ENCODE results near the gene PACRG.

The PACRG gene

GRCh38 chr6:163228041-163228440 lies 500.3 kb downstream of the PACRG start:
- no peak for TF ChIP-seq TAF1 (IDR thresholded peaks at IDR 0.05; ENCODE audit: borderline replicate concordance, insufficient read depth, low read length)
- TF ChIP-seq, protein P1, sequence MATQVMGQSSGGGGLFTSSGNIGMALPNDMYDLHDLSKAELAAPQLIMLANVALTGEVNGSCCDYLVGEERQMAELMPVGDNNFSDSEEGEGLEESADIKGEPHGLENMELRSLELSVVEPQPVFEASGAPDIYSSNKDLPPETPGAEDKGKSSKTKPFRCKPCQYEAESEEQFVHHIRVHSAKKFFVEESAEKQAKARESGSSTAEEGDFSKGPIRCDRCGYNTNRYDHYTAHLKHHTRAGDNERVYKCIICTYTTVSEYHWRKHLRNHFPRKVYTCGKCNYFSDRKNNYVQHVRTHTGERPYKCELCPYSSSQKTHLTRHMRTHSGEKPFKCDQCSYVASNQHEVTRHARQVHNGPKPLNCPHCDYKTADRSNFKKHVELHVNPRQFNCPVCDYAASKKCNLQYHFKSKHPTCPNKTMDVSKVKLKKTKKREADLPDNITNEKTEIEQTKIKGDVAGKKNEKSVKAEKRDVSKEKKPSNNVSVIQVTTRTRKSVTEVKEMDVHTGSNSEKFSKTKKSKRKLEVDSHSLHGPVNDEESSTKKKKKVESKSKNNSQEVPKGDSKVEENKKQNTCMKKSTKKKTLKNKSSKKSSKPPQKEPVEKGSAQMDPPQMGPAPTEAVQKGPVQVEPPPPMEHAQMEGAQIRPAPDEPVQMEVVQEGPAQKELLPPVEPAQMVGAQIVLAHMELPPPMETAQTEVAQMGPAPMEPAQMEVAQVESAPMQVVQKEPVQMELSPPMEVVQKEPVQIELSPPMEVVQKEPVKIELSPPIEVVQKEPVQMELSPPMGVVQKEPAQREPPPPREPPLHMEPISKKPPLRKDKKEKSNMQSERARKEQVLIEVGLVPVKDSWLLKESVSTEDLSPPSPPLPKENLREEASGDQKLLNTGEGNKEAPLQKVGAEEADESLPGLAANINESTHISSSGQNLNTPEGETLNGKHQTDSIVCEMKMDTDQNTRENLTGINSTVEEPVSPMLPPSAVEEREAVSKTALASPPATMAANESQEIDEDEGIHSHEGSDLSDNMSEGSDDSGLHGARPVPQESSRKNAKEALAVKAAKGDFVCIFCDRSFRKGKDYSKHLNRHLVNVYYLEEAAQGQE (IDR thresholded peaks at IDR 0.05; ENCODE audit: insufficient read depth in 1 of 2, low read depth in 2 of 2, low read length in 2 of 2): no peak
- no peak for TF ChIP-seq FOXP2 (optimal IDR thresholded peaks at IDR 0.05; ENCODE audit: borderline replicate concordance, extremely low read depth, extremely low read length, insufficient read depth)
- no peak for TF ChIP-seq SIN3A (IDR thresholded peaks at IDR 0.05; ENCODE audit: borderline replicate concordance, insufficient read depth, low read length)
- TF ChIP-seq POLR2AphosphoS5 (IDR thresholded peaks at IDR 0.05; ENCODE audit: low read depth, low read length): no peak

DNA sequence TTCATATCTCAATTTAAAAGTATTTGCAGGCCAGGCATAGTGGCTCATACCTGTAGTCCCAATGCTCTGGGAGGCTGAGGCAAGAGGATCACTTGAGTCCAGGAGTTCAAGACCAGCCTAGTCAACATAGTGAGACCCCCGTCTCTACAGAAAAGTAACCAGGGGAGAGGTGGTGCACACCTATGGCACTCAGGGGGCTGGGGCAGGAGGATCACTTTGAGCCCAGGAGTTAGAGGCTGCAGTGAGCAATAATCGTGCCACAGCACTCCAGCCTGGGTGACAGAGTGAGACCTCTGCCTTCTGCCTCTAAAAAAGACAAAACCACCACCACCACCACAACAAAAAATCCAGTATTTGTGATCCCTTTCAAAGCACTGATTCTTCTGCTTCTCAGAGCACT lies 501.3 kb downstream of the PACRG start:
- TF ChIP-seq, protein P1 (IDR thresholded peaks at IDR 0.05; ENCODE audit: insufficient read depth in 1 of 2, low read depth in 2 of 2, low read length in 2 of 2): no peak

DNA sequence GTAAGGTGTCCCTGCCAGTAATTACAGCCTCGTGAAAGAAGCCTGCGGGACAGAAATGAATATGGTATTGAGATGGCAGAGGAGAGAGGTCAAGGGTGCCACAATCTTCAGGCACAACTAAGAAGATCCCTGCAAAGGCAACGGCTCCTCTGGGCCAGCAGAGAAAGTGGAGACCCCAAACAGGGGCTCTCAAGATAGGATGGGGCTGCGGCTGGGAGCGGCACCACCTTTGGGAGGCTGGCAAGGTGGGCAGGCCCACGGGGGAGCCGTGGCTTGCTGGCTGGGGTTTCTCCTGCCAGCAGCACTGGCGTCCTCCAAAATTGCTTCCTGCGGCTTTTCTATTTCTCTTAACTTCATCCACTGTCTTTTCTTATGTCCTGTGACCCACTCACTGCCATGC lies 503.1 kb downstream of the PACRG start:
- TF ChIP-seq FOXP2 (optimal IDR thresholded peaks at IDR 0.05; ENCODE audit: borderline replicate concordance, extremely low read depth, extremely low read length, insufficient read depth): no peak
- TF ChIP-seq POLR2AphosphoS5 (IDR thresholded peaks at IDR 0.05; ENCODE audit: low read depth, low read length): no peak
- TF ChIP-seq TAF1 (IDR thresholded peaks at IDR 0.05; ENCODE audit: borderline replicate concordance, insufficient read depth, low read length): no peak
- TF ChIP-seq SIN3A (IDR thresholded peaks at IDR 0.05; ENCODE audit: borderline replicate concordance, insufficient read depth, low read length): no peak
- TF ChIP-seq, protein P1 (IDR thresholded peaks at IDR 0.05; ENCODE audit: insufficient read depth in 1 of 2, low read depth in 2 of 2, low read length in 2 of 2): no peak

- TF ChIP-seq FOXP2 (optimal IDR thresholded peaks at IDR 0.05; ENCODE audit: borderline replicate concordance, extremely low read depth, extremely low read length, insufficient read depth): no peak
- no peak for TF ChIP-seq SIN3A (IDR thresholded peaks at IDR 0.05; ENCODE audit: borderline replicate concordance, insufficient read depth, low read length)
- TF ChIP-seq POLR2AphosphoS5 (IDR thresholded peaks at IDR 0.05; ENCODE audit: low read depth, low read length): no peak
- TF ChIP-seq, protein P1 (IDR thresholded peaks at IDR 0.05; ENCODE audit: insufficient read depth in 1 of 2, low read depth in 2 of 2, low read length in 2 of 2): no peak
- TF ChIP-seq TAF1 (IDR thresholded peaks at IDR 0.05; ENCODE audit: borderline replicate concordance, insufficient read depth, low read length): no peak
These were observed 503.7 kb downstream of the PACRG start for GRCh38 chr6:163231356-163232014.

- TF ChIP-seq, protein P1 (IDR thresholded peaks at IDR 0.05; ENCODE audit: insufficient read depth in 1 of 2, low read depth in 2 of 2, low read length in 2 of 2): no peak
- TF ChIP-seq POLR2AphosphoS5 (IDR thresholded peaks at IDR 0.05; ENCODE audit: low read depth, low read length): no peak
- TF ChIP-seq FOXP2 (optimal IDR thresholded peaks at IDR 0.05; ENCODE audit: borderline replicate concordance, extremely low read depth, extremely low read length, insufficient read depth): no peak
- no peak for TF ChIP-seq SIN3A (IDR thresholded peaks at IDR 0.05; ENCODE audit: borderline replicate concordance, insufficient read depth, low read length)
- TF ChIP-seq TAF1 (IDR thresholded peaks at IDR 0.05; ENCODE audit: borderline replicate concordance, insufficient read depth, low read length): no peak
These were observed 504.3 kb downstream of the PACRG start for GRCh38 chr6:163232015-163232523.
